Activated CD8-positive, alpha-beta T cell treated with anti-CD3 and anti-CD28 coated beads for 36 hours (primary cell): ENCODE results near the gene KRTAP2-2. TPM values are rescaled to one million over a fixed set of nuclear protein-coding genes. Genes with fewer than 3 reads are reported as not detected.

Experiments
- ATAC-seq: fragments of 200-7000 bp; cut with Tn5 transposase; one replicate; pipeline ENCODE4 v1.10.0; 2021; ENCODE audit warnings: mild to moderate bottlenecking, moderate library complexity
- CTCF ChIA-PET: fragments of 350-600 bp; sonication (Branson Sonifier 250); formaldehyde crosslinking; loops from one replicate; lab custom pipeline; 2021; ENCODE audit warnings: antibody characterized with exemption; lab: Charles Lee
- POLR2A ChIA-PET: fragments of 350-600 bp; sonication (Branson Sonifier 250); formaldehyde crosslinking; loops from one replicate; lab custom pipeline; 2021; ENCODE audit warnings: antibody characterized with exemption; lab: Charles Lee
- DNase-seq: peaks from one replicate; pipeline ENCODE4 v3.0.0-alpha.2; 2020
- H3K27ac Mint-ChIP-seq: one replicate; pipeline ENCODE4 v1.8.0; 2021; ENCODE audit warnings: mild to moderate bottlenecking, mixed read lengths
- H3K27me3 Mint-ChIP-seq: one replicate; pipeline ENCODE4 v1.8.0; 2021; ENCODE audit warnings: mixed read lengths
- H3K36me3 Mint-ChIP-seq: one replicate; pipeline ENCODE4 v1.8.0; 2021; ENCODE audit warnings: low read depth, mixed read lengths
- H3K4me1 Mint-ChIP-seq: one replicate; pipeline ENCODE4 v1.8.0; 2021; ENCODE audit warnings: low read depth, mixed read lengths
- H3K4me3 Mint-ChIP-seq: one replicate; pipeline ENCODE4 v1.8.0; 2021; ENCODE audit warnings: mild to moderate bottlenecking, moderate library complexity, mixed read lengths
- H3K9me3 Mint-ChIP-seq: one replicate; pipeline ENCODE4 v1.8.0; 2021; ENCODE audit warnings: mixed read lengths
- intact Hi-C: fragments of 100-400 bp; cut with micrococcal nuclease; formaldehyde crosslinking; loops from one replicate; pipeline ENCODE4 v1.10.0; 2022
- total RNA-seq, 2 experiments: library from RNA; stranded (reverse); gene quantifications; one replicate each; pipeline ENCODE4 v1.2.3, GENCODE V29; 2021
- TF ChIP-seq, protein P1 (sequence below): fragments of 200-600 bp; IDR thresholded peaks from one replicate; pipeline ENCODE4 v1.8.0; 2022; ENCODE audit warnings: antibody characterized with exemption, mild to moderate bottlenecking

Gene KRTAP2-2
- total RNA-seq, 2 experiments from 2014 or later = not detected

DNA sequence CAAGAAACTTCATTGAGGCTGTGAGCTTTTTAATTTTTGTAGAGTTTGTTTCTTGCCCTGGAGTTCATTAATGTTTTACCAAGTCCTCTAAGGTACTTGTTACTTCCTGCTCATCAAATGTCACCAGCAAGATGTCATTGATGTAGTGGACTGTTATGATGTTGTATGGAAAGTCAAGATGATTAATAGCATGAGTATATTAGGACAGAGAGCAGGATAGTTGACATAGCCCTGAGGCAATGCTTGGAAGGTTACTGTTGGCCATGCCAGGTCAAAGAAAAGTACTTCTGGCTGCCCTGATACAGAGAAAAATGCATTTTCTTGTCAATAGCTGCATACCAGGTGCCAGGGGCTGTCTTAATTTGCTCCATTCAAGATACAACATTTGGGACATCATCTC is 34.7 kb downstream of the KRTAP2-2 start:
- H3K4me3 Mint-ChIP-seq = no peak overlapping the region
- POLR2A ChIA-PET = no interaction called here
- ATAC-seq = no peak

DNA sequence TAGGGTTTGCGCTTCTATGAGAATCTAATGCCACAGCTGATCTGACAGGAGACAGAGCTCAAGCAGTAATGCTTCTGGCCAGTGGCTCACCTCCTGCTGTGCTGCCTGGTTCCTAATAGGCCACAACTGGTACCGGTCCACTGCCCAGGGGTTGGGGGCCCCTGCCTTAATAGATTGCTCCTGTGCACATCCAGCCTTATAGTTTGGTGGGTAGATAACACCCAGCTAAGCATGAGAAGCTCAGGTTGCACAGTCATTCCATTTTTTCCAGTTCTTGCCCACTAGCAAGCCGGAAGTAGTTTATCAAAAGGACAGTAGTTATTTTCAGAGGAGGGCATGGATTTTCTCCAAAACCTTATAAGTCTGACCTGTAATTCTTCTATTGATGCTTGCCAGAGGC is 35.6 kb downstream of the KRTAP2-2 start:
- Mint-ChIP-seq H3K4me3 (no peak overlapping the region), H3K27ac (no peak overlapping the region), H3K4me1 (no peaks in the 10 kb centered on the region), H3K36me3 (no peaks in the 10 kb centered on the region), H3K27me3 (no peaks in the 10 kb centered on the region), H3K9me3 (no peaks in the 10 kb centered on the region)
- TF ChIP-seq, protein P1, sequence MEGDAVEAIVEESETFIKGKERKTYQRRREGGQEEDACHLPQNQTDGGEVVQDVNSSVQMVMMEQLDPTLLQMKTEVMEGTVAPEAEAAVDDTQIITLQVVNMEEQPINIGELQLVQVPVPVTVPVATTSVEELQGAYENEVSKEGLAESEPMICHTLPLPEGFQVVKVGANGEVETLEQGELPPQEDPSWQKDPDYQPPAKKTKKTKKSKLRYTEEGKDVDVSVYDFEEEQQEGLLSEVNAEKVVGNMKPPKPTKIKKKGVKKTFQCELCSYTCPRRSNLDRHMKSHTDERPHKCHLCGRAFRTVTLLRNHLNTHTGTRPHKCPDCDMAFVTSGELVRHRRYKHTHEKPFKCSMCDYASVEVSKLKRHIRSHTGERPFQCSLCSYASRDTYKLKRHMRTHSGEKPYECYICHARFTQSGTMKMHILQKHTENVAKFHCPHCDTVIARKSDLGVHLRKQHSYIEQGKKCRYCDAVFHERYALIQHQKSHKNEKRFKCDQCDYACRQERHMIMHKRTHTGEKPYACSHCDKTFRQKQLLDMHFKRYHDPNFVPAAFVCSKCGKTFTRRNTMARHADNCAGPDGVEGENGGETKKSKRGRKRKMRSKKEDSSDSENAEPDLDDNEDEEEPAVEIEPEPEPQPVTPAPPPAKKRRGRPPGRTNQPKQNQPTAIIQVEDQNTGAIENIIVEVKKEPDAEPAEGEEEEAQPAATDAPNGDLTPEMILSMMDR = no peak
- POLR2A ChIA-PET = interaction anchor here (0.6 to 1.0 kb wide), 2 partner anchors 41 to 57 kb away, joined by 3 read pairs; partner anchors contain the start of gene KRTAP2-3
- intact Hi-C loops = no loop called here
- DNase-seq = no peak
- ATAC-seq = no peak
- CTCF ChIA-PET = no interaction called here

More for the DNA sequence above, 34.7 kb downstream of the KRTAP2-2 start:
- Mint-ChIP-seq H3K36me3 (no peaks in the 10 kb centered on the region), H3K27ac (no peak overlapping the region), H3K4me1 (no peaks in the 10 kb centered on the region), H3K27me3 (no peaks in the 10 kb centered on the region), H3K9me3 (no peaks in the 10 kb centered on the region)
- TF ChIP-seq, protein P1 = no peak
- intact Hi-C loops = no loop called here
- DNase-seq = no peak
- CTCF ChIA-PET = interaction anchor here (1.2 kb wide), 1 partner anchor 302 kb away, joined by 4 read pairs; no protein-coding TSS in a partner anchor

DNA sequence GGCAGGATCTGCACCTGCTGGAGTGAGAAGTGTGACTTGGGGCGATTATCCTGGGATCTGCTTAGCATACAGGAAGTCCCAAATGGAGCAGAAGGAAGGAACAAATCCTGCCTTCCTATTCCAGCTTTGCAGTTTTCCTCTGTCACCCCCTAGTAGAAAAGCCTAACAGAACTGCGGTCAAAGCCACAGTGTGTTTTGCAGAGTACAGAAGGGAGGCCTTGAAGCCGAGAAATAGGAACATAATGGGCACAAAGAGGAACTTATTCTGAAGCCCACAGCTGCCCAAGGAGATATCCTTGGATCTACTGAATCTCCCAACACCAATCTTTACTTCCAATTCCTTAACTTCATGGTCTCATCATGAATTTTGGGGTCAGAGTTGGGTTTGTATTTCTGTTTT is 36.5 kb downstream of the KRTAP2-2 start:
- no peak for ATAC-seq
- POLR2A ChIA-PET = no interaction called here

GRCh38 chr17:41016578-41017215 is 38.3 kb downstream of the KRTAP2-2 start:
- intact Hi-C loops = no loop called here
- Mint-ChIP-seq H3K9me3 (no peaks in the 10 kb centered on the region), H3K27me3 (no peaks in the 10 kb centered on the region), H3K36me3 (no peaks in the 10 kb centered on the region), H3K4me3 (no peak overlapping the region), H3K4me1 (no peaks in the 10 kb centered on the region), H3K27ac (no peak overlapping the region)
- POLR2A ChIA-PET = no interaction called here
- CTCF ChIA-PET = no interaction called here
- DNase-seq = no peak
- ATAC-seq = no peak
- TF ChIP-seq, protein P1 = no peak

More for the DNA sequence above, 36.5 kb downstream of the KRTAP2-2 start:
- no peaks in the 10 kb centered on the region for H3K27me3 Mint-ChIP-seq
- no peaks in the 10 kb centered on the region for H3K4me1 Mint-ChIP-seq
- no peaks in the 10 kb centered on the region for H3K9me3 Mint-ChIP-seq
- no peak overlapping the region for H3K4me3 Mint-ChIP-seq
- intact Hi-C loops = no loop called here
- H3K36me3 Mint-ChIP-seq = no peaks in the 10 kb centered on the region
- no peak for DNase-seq
- CTCF ChIA-PET = no interaction called here
- no peak overlapping the region for H3K27ac Mint-ChIP-seq
- TF ChIP-seq, protein P1 = no peak

- intact Hi-C loops = no loop called here
- Mint-ChIP-seq H3K27me3 (no peaks in the 10 kb centered on the region), H3K4me1 (no peaks in the 10 kb centered on the region), H3K36me3 (no peaks in the 10 kb centered on the region), H3K27ac (no peak overlapping the region), H3K9me3 (no peaks in the 10 kb centered on the region), H3K4me3 (no peak overlapping the region)
- DNase-seq = no peak
- no peak for ATAC-seq
- TF ChIP-seq, protein P1 = no peak
- POLR2A ChIA-PET = interaction anchor here (0.6 to 0.8 kb wide), 2 partner anchors 11 to 23 kb away, joined by 3 read pairs; no protein-coding TSS in a partner anchor
- CTCF ChIA-PET = no interaction called here
Measured at GRCh38 chr17:41015454-41015853, 39.6 kb downstream of the KRTAP2-2 start.
